Endothelial cell of umbilical vein (primary cell): Measurements from ENCODE around the gene SEPTIN5. TPM values are rescaled to one million over a fixed set of nuclear protein-coding genes. Genes with fewer than 3 reads are reported as not detected.

ENCODE experiments used
- BruUV-seq: library from RNA; stranded (reverse); fragments of 400-500 nt; replicated peaks from 2 replicates; lab custom pipeline; 2021; lab: Mats Ljungman, UMichigan
- CTCF ChIA-PET: fragments of 300-600, 350-600 bp; sonication (Branson Sonifier 250); formaldehyde crosslinking; loops from one replicate; lab custom pipeline; 2021; ENCODE audit warnings: antibody characterized with exemption, inconsistent platforms; lab: Charles Lee
- POLR2A ChIA-PET: fragments of 300-600, 350-600 bp; sonication (Branson Sonifier 250); formaldehyde crosslinking; loops from one replicate; lab custom pipeline; 2021; ENCODE audit warnings: antibody characterized with exemption, inconsistent platforms; lab: Charles Lee
- DNase-seq: peaks from one replicate; pipeline ENCODE4 v3.0.0-alpha.2; 2011; ENCODE audit warnings: low read depth, low spot score
- FAIRE-seq: peaks from 2 replicates; lab custom pipeline; 2011; peaks lifted over from hg19 to GRCh38; lab: Jason Lieb, UNC
- H2AFZ ChIP-seq: 2 replicates; pipeline ENCODE4 v1.6.0; 2012; ENCODE audit warnings: low read depth, low read length, control low read depth, inconsistent platforms
- H3K27ac ChIP-seq: 2 replicates; pipeline ENCODE4 v1.5.1; 2011; ENCODE audit warnings: low read depth, mild to moderate bottlenecking, control low read depth, low read length, moderate library complexity; ENCODE audit not compliant: insufficient read depth
- H3K27me3 ChIP-seq, 2 experiments: 2 replicates each; pipeline versions ENCODE4 v1.6.0 to v1.6.1; 2011; ENCODE audit warnings: low read length in 2 of 2, mixed read lengths in 1 of 2; ENCODE audit not compliant: control insufficient read depth in 2 of 2, insufficient read depth in 2 of 2
- H3K36me3 ChIP-seq, 2 experiments: 2 replicates in 1 of 2; 3 replicates in 1 of 2; pipeline ENCODE4 v1.5.1; 2011; ENCODE audit warnings: low read length in 2 of 2, mild to moderate bottlenecking in 1 of 2, moderate library complexity in 1 of 2; ENCODE audit not compliant: control insufficient read depth in 2 of 2, insufficient read depth in 2 of 2; ENCODE audit errors: extremely low read depth in 1 of 2
- H3K4me1 ChIP-seq: 3 replicates; pipeline ENCODE4 v1.5.1; 2011; ENCODE audit warnings: mild to moderate bottlenecking, low read length; ENCODE audit not compliant: control insufficient read depth, insufficient read depth; ENCODE audit errors: extremely low read depth
- H3K4me2 ChIP-seq: 2 replicates; pipeline ENCODE4 v1.6.1; 2011; ENCODE audit warnings: low read length, control low read depth, mixed read lengths; ENCODE audit not compliant: insufficient read depth
- H3K4me3 ChIP-seq, 3 experiments: fragments of 200-600 bp in 1 of 3; sonication (generic), shearing (Covaris generic) in 1 of 3; replicated peaks in 1 of 3; 2 replicates each; pipeline ENCODE4 v1.5.1; 2011 to 2016; ENCODE audit warnings: control low read depth in 3 of 3, low read length in 3 of 3, mild to moderate bottlenecking in 2 of 3, inconsistent platforms in 1 of 3, low read depth in 1 of 3, moderate library complexity in 1 of 3; ENCODE audit not compliant: insufficient read depth in 1 of 3
- H3K79me2 ChIP-seq: 2 replicates; pipeline ENCODE4 v1.6.0; 2012; ENCODE audit warnings: low read length, inconsistent platforms; ENCODE audit not compliant: control insufficient read depth, insufficient read depth
- H3K9ac ChIP-seq: replicated peaks from 2 replicates; pipeline ENCODE3; 2011; ENCODE audit warnings: low read length, control low read depth; ENCODE audit not compliant: insufficient read depth; ENCODE audit errors: extremely low read depth
- H3K9me1 ChIP-seq: replicated peaks from 3 replicates; pipeline ENCODE4 v1.6.0; 2011; ENCODE audit warnings: mild to moderate bottlenecking, low read length; ENCODE audit not compliant: control insufficient read depth, insufficient read depth; ENCODE audit errors: extremely low read depth
- H3K9me3 ChIP-seq: replicated peaks from 2 replicates; pipeline ENCODE4 v1.5.1; 2012; ENCODE audit warnings: low read length, inconsistent platforms; ENCODE audit not compliant: control insufficient read depth, insufficient read depth
- H4K20me1 ChIP-seq: replicated peaks from 2 replicates; pipeline ENCODE3; 2011; ENCODE audit warnings: mild to moderate bottlenecking, low read length; ENCODE audit not compliant: control insufficient read depth, insufficient read depth; ENCODE audit errors: extremely low read depth
- EZH2 ChIP-seq: IDR thresholded peaks from 2 replicates; pipeline ENCODE4 v1.6.1; 2012; ENCODE audit warnings: borderline replicate concordance, low read depth, mild to moderate bottlenecking, moderate library complexity, low read length, inconsistent platforms; ENCODE audit not compliant: severe bottlenecking
- FOS ChIP-seq: IDR thresholded peaks from 2 replicates; pipeline ENCODE4 v1.6.1; 2011; ENCODE audit warnings: mild to moderate bottlenecking, low read length, moderate library complexity, borderline replicate concordance; ENCODE audit not compliant: insufficient read depth
- GATA2 ChIP-seq: IDR thresholded peaks from 2 replicates; pipeline ENCODE4 v1.7.0; 2011; ENCODE audit warnings: low read depth, mild to moderate bottlenecking, moderate library complexity, mixed read lengths, low read length; ENCODE audit not compliant: insufficient read length, insufficient read depth
- JUN ChIP-seq: IDR thresholded peaks from 2 replicates; pipeline ENCODE4 v1.6.1; 2011; ENCODE audit warnings: borderline replicate concordance, low read depth; ENCODE audit not compliant: insufficient read length, insufficient read depth
- MYC ChIP-seq: IDR thresholded peaks from one replicate; pipeline ENCODE4 v1.6.1; 2011; ENCODE audit warnings: mild to moderate bottlenecking, low read depth, low read length
- POLR2A ChIP-seq: IDR thresholded peaks from 2 replicates; pipeline ENCODE4 v1.6.1; 2012; ENCODE audit warnings: low read depth, mild to moderate bottlenecking, control low read depth, low read length
- POLR2AphosphoS5 ChIP-seq: IDR thresholded peaks from 2 replicates; pipeline ENCODE4 v1.6.1; 2012; ENCODE audit warnings: low read depth, mild to moderate bottlenecking, control low read depth, low read length, moderate library complexity; ENCODE audit not compliant: insufficient read depth
- dilution Hi-C: fragments of 300-500 bp; cut with MboI; formaldehyde crosslinking; loops from one replicate; pipeline ENCODE4 v1.15.0; 2019; ENCODE audit warnings: low sequenced_read_pairs; ENCODE audit not compliant: extremely low pct_ligation_motif_present
- intact Hi-C: fragments of 100-400 bp; cut with micrococcal nuclease; formaldehyde crosslinking; loops from one replicate; pipeline ENCODE4 v1.10.0; 2022
- polyA plus RNA-seq, 4 experiments: library from polyadenylated mRNA; depleted of rRNA in 3 of 4; stranded (reverse) in 3 of 4; unstranded in 1 of 4; fragments of >200 nt; gene quantifications; 2 replicates each; pipeline versions ENCODE4 v1.2.1 to v1.2.3, GENCODE V29; 2011 to 2012; ENCODE audit warnings: missing spikeins in 1 of 4
- total RNA-seq: library from RNA; stranded (reverse); gene quantifications from 2 replicates; pipeline ENCODE4 v1.2.3, GENCODE V29; 2021
- TF ChIP-seq, protein P1 (sequence below): IDR thresholded peaks from 2 replicates; pipeline ENCODE4 v1.6.1; 2011; ENCODE audit not compliant: insufficient read depth, insufficient read length
- TF ChIP-seq, protein P2 (sequence below), 2 donors: IDR thresholded peaks; 1 replicate in 1 of 2; 2 replicates in 1 of 2; pipeline ENCODE4 v1.5.1; 2011; ENCODE audit warnings: low read length in 2 of 2, mild to moderate bottlenecking in 2 of 2, moderate library complexity in 2 of 2, control low read depth in 1 of 2, inconsistent platforms in 1 of 2, low read depth in 1 of 2; ENCODE audit not compliant: insufficient read depth in 1 of 2; ENCODE audit errors: extremely low read depth in 1 of 2

The SEPTIN5 gene
- total and polyA plus RNA-seq, 2 donors (not counting 3 experiments of a cell fraction or from before 2014, with no cell fraction given), result 31.1 to 35.8 TPM

DNA sequence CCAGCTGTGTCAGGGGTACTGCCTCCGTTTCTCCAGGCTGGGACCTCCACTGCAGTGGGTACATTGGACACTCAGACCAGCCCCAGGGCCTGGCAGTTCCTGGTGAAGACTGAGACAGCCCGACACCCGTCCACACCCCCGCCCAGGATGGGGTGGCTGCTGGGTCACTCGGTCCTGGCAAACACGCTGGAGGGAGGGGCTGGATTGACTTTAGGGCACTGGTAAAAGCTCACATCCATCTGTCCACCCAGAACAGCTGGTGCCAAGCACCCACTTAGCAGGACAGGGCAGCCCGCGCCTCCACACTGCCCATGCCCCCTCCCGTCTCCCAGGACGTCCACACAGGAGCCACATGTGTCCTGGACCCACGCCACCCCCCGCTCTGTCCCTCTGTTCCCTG lies 35.6 kb downstream of the SEPTIN5 start:
- intact Hi-C loops, result no loop called here
- Histone ChIP-seq H3K4me1 (peaks cover 9% of the 10 kb centered on the region), H3K4me3 (no peak overlapping the region), H2AFZ (no peak overlapping the region), H3K9me1 (no peaks in the 10 kb centered on the region), H3K27ac (no peak overlapping the region), H3K27me3 (peaks cover 9 to 12% of the 10 kb centered on the region in 2 experiments), H3K9ac (no peak overlapping the region), H3K36me3 (no peaks in the 10 kb centered on the region), H3K79me2 (no peaks in the 10 kb centered on the region), H4K20me1 (no peaks in the 10 kb centered on the region), H3K9me3 (no peaks in the 10 kb centered on the region), H3K4me2 (no peak overlapping the region)
- no peak for DNase-seq
- no TSS peak for BruUV-seq
- dilution Hi-C loops, result no loop called here
- TF ChIP-seq POLR2AphosphoS5, result no peak
- TF ChIP-seq FOS, result no peak
- no peak for TF ChIP-seq JUN
- no peak for TF ChIP-seq GATA2
- TF ChIP-seq MYC, result no peak
- TF ChIP-seq POLR2A, result no peak
- TF ChIP-seq, protein P1, sequence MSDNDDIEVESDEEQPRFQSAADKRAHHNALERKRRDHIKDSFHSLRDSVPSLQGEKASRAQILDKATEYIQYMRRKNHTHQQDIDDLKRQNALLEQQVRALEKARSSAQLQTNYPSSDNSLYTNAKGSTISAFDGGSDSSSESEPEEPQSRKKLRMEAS, result no peak
- no peak for TF ChIP-seq EZH2
- TF ChIP-seq, protein P2, sequence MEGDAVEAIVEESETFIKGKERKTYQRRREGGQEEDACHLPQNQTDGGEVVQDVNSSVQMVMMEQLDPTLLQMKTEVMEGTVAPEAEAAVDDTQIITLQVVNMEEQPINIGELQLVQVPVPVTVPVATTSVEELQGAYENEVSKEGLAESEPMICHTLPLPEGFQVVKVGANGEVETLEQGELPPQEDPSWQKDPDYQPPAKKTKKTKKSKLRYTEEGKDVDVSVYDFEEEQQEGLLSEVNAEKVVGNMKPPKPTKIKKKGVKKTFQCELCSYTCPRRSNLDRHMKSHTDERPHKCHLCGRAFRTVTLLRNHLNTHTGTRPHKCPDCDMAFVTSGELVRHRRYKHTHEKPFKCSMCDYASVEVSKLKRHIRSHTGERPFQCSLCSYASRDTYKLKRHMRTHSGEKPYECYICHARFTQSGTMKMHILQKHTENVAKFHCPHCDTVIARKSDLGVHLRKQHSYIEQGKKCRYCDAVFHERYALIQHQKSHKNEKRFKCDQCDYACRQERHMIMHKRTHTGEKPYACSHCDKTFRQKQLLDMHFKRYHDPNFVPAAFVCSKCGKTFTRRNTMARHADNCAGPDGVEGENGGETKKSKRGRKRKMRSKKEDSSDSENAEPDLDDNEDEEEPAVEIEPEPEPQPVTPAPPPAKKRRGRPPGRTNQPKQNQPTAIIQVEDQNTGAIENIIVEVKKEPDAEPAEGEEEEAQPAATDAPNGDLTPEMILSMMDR (IDR thresholded peaks at IDR 0.05; ENCODE audit: extremely low read depth in 1 of 2, insufficient read depth in 1 of 2, low read depth in 1 of 2, low read length in 2 of 2), result no peak
- ChIA-PET CTCF (interaction anchor here (1.2 to 2.7 kb wide), 2 partner anchors 19 to 160 kb away, joined by 4 to 15 read pairs; no protein-coding TSS in a partner anchor), POLR2A (no interaction called here)
- FAIRE-seq, result no peak
